K562 (cell line): Measurements from ENCODE around the gene ACCSL. TPM values are rescaled to one million over a fixed set of nuclear protein-coding genes. Genes with fewer than 3 reads are reported as not detected.

Experiments
- ARHGAP35 ChIP-seq: fragments of 450-650 bp; IDR thresholded peaks from 2 replicates; pipeline ENCODE4 v1.6.1; 2018; ENCODE audit not compliant: partially characterized antibody
- ATF4 ChIP-seq: fragments of 450-650 bp; formaldehyde crosslinking; IDR thresholded peaks from 2 replicates; pipeline ENCODE4 v1.4.0; 2022; ENCODE audit warnings: mild to moderate bottlenecking, moderate library complexity
- CBX3 ChIP-seq, 2 experiments: IDR thresholded peaks; 1 replicate in 1 of 2; 2 replicates in 1 of 2; pipeline ENCODE4 v1.6.1; 2012; ENCODE audit warnings: inconsistent platforms in 2 of 2, low read length in 2 of 2, borderline replicate concordance in 1 of 2, control low read depth in 1 of 2
- CSDE1 ChIP-seq, 2 experiments: fragments of 450-650 bp; IDR thresholded peaks; 2 replicates each; pipeline ENCODE4 v1.6.1; 2016; ENCODE audit warnings: mild to moderate bottlenecking in 1 of 2
- FUS ChIP-seq: fragments of 200-400 bp; formaldehyde crosslinking; optimal IDR thresholded peaks from 2 replicates; pipeline ENCODE3; 2017; ENCODE audit warnings: low read depth, low read length
- KLF13 ChIP-seq: fragments of 450-650 bp; IDR thresholded peaks from 2 replicates; pipeline ENCODE4 v1.6.1; 2016; ENCODE audit warnings: missing genetic modification characterization, low read depth, mild to moderate bottlenecking, missing compliant biosample characterization, moderate library complexity, borderline replicate concordance
- NR2C1 ChIP-seq, 2 experiments: fragments of 450-650 bp; IDR thresholded peaks; 2 replicates each; pipeline ENCODE4 v1.6.1; 2017; ENCODE audit warnings: mild to moderate bottlenecking in 2 of 2, antibody characterized with exemption in 1 of 2, inconsistent platforms in 1 of 2, missing compliant biosample characterization in 1 of 2, missing genetic modification characterization in 1 of 2
- POLR2B ChIP-seq: fragments of 450-650 bp; IDR thresholded peaks from 2 replicates; pipeline ENCODE4 v1.6.1; 2018; ENCODE audit warnings: low read depth; ENCODE audit not compliant: partially characterized antibody
- POU5F1 ChIP-seq: fragments of 150-350 bp; IDR thresholded peaks from 2 replicates; pipeline ENCODE4 v1.6.1; 2014; ENCODE audit warnings: borderline replicate concordance, low read length, low read depth, mild to moderate bottlenecking; ENCODE audit not compliant: partially characterized antibody
- RB1 ChIP-seq: fragments of 450-650 bp; IDR thresholded peaks from 2 replicates; pipeline ENCODE4 v1.6.1; 2017; ENCODE audit warnings: low read depth, mild to moderate bottlenecking
- SNRNP70 ChIP-seq: fragments of 200-400 bp; formaldehyde crosslinking; optimal IDR thresholded peaks from 2 replicates; pipeline ENCODE3; 2017; ENCODE audit warnings: low read depth, low read length
- SRSF7 ChIP-seq: fragments of 200-400 bp; formaldehyde crosslinking; optimal IDR thresholded peaks from 2 replicates; pipeline ENCODE3; 2017; ENCODE audit warnings: mild to moderate bottlenecking, low read depth, low read length
- ZBTB11 ChIP-seq, 3 experiments: fragments of 200-800 bp in 1 of 3; fragments of 250-450 bp in 1 of 3; fragments of 450-650 bp in 1 of 3; sonication (Bioruptor Pico) in 1 of 3; sonication (Bioruptor generic) in 1 of 3; formaldehyde crosslinking in 1 of 3; IDR thresholded peaks; 2 replicates each; pipeline versions ENCODE4 v1.6.1 to v1.8.0; 2016 to 2022; ENCODE audit warnings: mild to moderate bottlenecking in 2 of 3, missing genetic modification characterization in 2 of 3, missing compliant biosample characterization in 1 of 3, moderate library complexity in 1 of 3
- ZFP91 ChIP-seq: sonication (generic); formaldehyde crosslinking; IDR thresholded peaks from 2 replicates; pipeline ENCODE4 v1.8.0; 2022; ENCODE audit warnings: mild to moderate bottlenecking, missing genetic modification reagents
- ZNF134 ChIP-seq: fragments of 250-450 bp; sonication (Bioruptor Pico); conservative IDR thresholded peaks from 2 replicates; pipeline ENCODE4 v1.4.0; 2020
- ZNF143 ChIP-seq: sonication (generic); formaldehyde crosslinking; IDR thresholded peaks from 2 replicates; pipeline ENCODE4 v1.9.0; 2022; ENCODE audit warnings: mild to moderate bottlenecking, missing genetic modification reagents
- ZNF24 ChIP-seq: fragments of 450-650 bp; IDR thresholded peaks from 2 replicates; pipeline ENCODE4 v1.6.1; 2016
- ZNF253 ChIP-seq: fragments of 250-450 bp; sonication (Bioruptor Pico); conservative IDR thresholded peaks from 2 replicates; pipeline ENCODE4 v1.6.1; 2021; ENCODE audit warnings: mild to moderate bottlenecking
- polyA plus RNA-seq, 8 experiments: library from polyadenylated mRNA; depleted of rRNA in 4 of 8; stranded (reverse) in 5 of 8; unstranded in 3 of 8; fragments of >200 nt; fragmentation: Nextera tagmentation in 2 of 8; fragmentation: Illumina TruSeq in 1 of 8; extraction: Ambion mirVana in 2 of 8; extraction: Trizol in 1 of 8; gene quantifications; 2 replicates each; pipeline versions ENCODE4 v1.2.1 to v1.2.3, GENCODE V29; 2011 to 2014; ENCODE audit warnings: inconsistent platforms in 1 of 8, missing spikeins in 1 of 8
- total RNA-seq, 7 experiments: library from RNA; depleted of rRNA in 6 of 7; stranded (reverse); fragments of >200 nt in 6 of 7; fragmentation: Illumina TruSeq in 2 of 7; extraction: Trizol in 2 of 7; gene quantifications; 2 replicates each; pipeline versions ENCODE4 v1.2.1 to v1.2.3, GENCODE V29; 2011 to 2021; ENCODE audit warnings: low replicate concordance in 1 of 7

ACCSL gene
- total and polyA plus RNA-seq, 9 of the 15 experiments (the other 6 are each of a cell fraction or from before 2014, with no cell fraction given), result not detected

GRCh38 chr11:44065841-44066731, 18.3 kb downstream of the ACCSL start, which contains the start of gene ACCS (continued):
- TF ChIP-seq CSDE1 (IDR thresholded peaks at IDR 0.05), result no peak
- TF ChIP-seq ATF4 (CRISPR knock-in tag), result no peak
- no peak for TF ChIP-seq SNRNP70
- TF ChIP-seq ARHGAP35, result peak; percentile 75
- TF ChIP-seq POU5F1, result no peak
- no peak for TF ChIP-seq FUS
- no peak for TF ChIP-seq ZNF143 (CRISPR knock-in tag)
- TF ChIP-seq POLR2B, result peak; percentile 78
- TF ChIP-seq CBX3 (IDR thresholded peaks at IDR 0.05; ENCODE audit: borderline replicate concordance in 1 of 2, low read length in 2 of 2), result peak in 1 of 2 experiments; percentile 91; a peak in 2 of 3 replicates
- TF ChIP-seq RB1, result peak; percentile 85
- TF ChIP-seq KLF13 (tag), result peak; percentile 56; the same call in 1 of the 2 replicates
- no peak for TF ChIP-seq ZNF253 (CRISPR knock-in tag)
- TF ChIP-seq ZNF24, result no peak
- no peak for TF ChIP-seq ZBTB11 (CRISPR knock-in tag; IDR thresholded peaks at IDR 0.05)
- TF ChIP-seq ZNF134 (CRISPR knock-in tag), result no peak
- TF ChIP-seq SRSF7, result no peak
- no peak for TF ChIP-seq NR2C1 (IDR thresholded peaks at IDR 0.05)
- peak; percentile 56; the same call in 1 of the 2 replicates for TF ChIP-seq NR2C1 (tag; IDR thresholded peaks at IDR 0.05)
- no peak for TF ChIP-seq ZFP91 (CRISPR knock-in tag)
